Measurements from ENCODE around the gene GPR158.

DNA sequence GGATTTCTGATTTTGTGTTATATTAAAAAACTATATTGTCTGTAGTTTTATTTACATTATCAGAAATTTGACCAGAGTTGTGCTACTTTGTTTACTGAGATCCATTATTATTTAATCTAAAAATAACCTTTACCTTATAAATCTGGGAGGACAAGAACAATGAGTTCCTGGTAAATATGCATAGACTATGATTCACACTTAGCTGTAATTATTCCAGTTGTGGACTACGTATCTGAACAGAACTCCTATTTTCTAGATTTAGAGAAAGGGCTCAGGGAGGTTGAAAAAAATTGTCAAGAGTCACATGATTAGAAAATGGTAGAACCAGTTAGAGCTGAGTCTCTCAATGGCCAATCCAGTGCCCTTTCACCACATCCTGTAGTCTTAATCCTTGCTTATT, 4.2 kb upstream of the GPR158 start:
- no peak for TF ChIP-seq CTCF (conservative IDR thresholded peaks at IDR 0.05; ENCODE audit: low read length)
- no peak for TF ChIP-seq EZH2phosphoT487 (IDR thresholded peaks at IDR 0.05; ENCODE audit: borderline replicate concordance, low read depth, low read length)

Data from OCI-LY7 (cell line).